Endothelial cell of umbilical vein (primary cell): ENCODE results near the gene GRPEL1. TPM values are rescaled to one million over a fixed set of nuclear protein-coding genes. Genes with fewer than 3 reads are reported as not detected.

Source experiments
- BruUV-seq: library from RNA; stranded (reverse); fragments of 400-500 nt; replicated peaks from 2 replicates; lab custom pipeline; 2021; lab: Mats Ljungman, UMichigan
- CTCF ChIA-PET: fragments of 300-600, 350-600 bp; sonication (Branson Sonifier 250); formaldehyde crosslinking; loops from one replicate; lab custom pipeline; 2021; ENCODE audit warnings: antibody characterized with exemption, inconsistent platforms; lab: Charles Lee
- POLR2A ChIA-PET: fragments of 300-600, 350-600 bp; sonication (Branson Sonifier 250); formaldehyde crosslinking; loops from one replicate; lab custom pipeline; 2021; ENCODE audit warnings: antibody characterized with exemption, inconsistent platforms; lab: Charles Lee
- DNase-seq: peaks from one replicate; pipeline ENCODE4 v3.0.0-alpha.2; 2011; ENCODE audit warnings: low read depth, low spot score
- FAIRE-seq: peaks from 2 replicates; lab custom pipeline; 2011; peaks lifted over from hg19 to GRCh38; lab: Jason Lieb, UNC
- H2AFZ ChIP-seq: 2 replicates; pipeline ENCODE4 v1.6.0; 2012; ENCODE audit warnings: low read depth, low read length, control low read depth, inconsistent platforms
- H3K27ac ChIP-seq: 2 replicates; pipeline ENCODE4 v1.5.1; 2011; ENCODE audit warnings: low read depth, mild to moderate bottlenecking, control low read depth, low read length, moderate library complexity; ENCODE audit not compliant: insufficient read depth
- H3K27me3 ChIP-seq, 2 experiments: 2 replicates each; pipeline versions ENCODE4 v1.6.0 to v1.6.1; 2011; ENCODE audit warnings: low read length in 2 of 2, mixed read lengths in 1 of 2; ENCODE audit not compliant: control insufficient read depth in 2 of 2, insufficient read depth in 2 of 2
- H3K36me3 ChIP-seq, 2 experiments: 2 replicates in 1 of 2; 3 replicates in 1 of 2; pipeline ENCODE4 v1.5.1; 2011; ENCODE audit warnings: low read length in 2 of 2, mild to moderate bottlenecking in 1 of 2, moderate library complexity in 1 of 2; ENCODE audit not compliant: control insufficient read depth in 2 of 2, insufficient read depth in 2 of 2; ENCODE audit errors: extremely low read depth in 1 of 2
- H3K4me1 ChIP-seq: 3 replicates; pipeline ENCODE4 v1.5.1; 2011; ENCODE audit warnings: mild to moderate bottlenecking, low read length; ENCODE audit not compliant: control insufficient read depth, insufficient read depth; ENCODE audit errors: extremely low read depth
- H3K4me2 ChIP-seq: 2 replicates; pipeline ENCODE4 v1.6.1; 2011; ENCODE audit warnings: low read length, control low read depth, mixed read lengths; ENCODE audit not compliant: insufficient read depth
- H3K4me3 ChIP-seq, 3 experiments: fragments of 200-600 bp in 1 of 3; sonication (generic), shearing (Covaris generic) in 1 of 3; replicated peaks in 1 of 3; 2 replicates each; pipeline ENCODE4 v1.5.1; 2011 to 2016; ENCODE audit warnings: control low read depth in 3 of 3, low read length in 3 of 3, mild to moderate bottlenecking in 2 of 3, inconsistent platforms in 1 of 3, low read depth in 1 of 3, moderate library complexity in 1 of 3; ENCODE audit not compliant: insufficient read depth in 1 of 3
- H3K79me2 ChIP-seq: 2 replicates; pipeline ENCODE4 v1.6.0; 2012; ENCODE audit warnings: low read length, inconsistent platforms; ENCODE audit not compliant: control insufficient read depth, insufficient read depth
- H3K9ac ChIP-seq: replicated peaks from 2 replicates; pipeline ENCODE3; 2011; ENCODE audit warnings: low read length, control low read depth; ENCODE audit not compliant: insufficient read depth; ENCODE audit errors: extremely low read depth
- H3K9me1 ChIP-seq: replicated peaks from 3 replicates; pipeline ENCODE4 v1.6.0; 2011; ENCODE audit warnings: mild to moderate bottlenecking, low read length; ENCODE audit not compliant: control insufficient read depth, insufficient read depth; ENCODE audit errors: extremely low read depth
- H3K9me3 ChIP-seq: replicated peaks from 2 replicates; pipeline ENCODE4 v1.5.1; 2012; ENCODE audit warnings: low read length, inconsistent platforms; ENCODE audit not compliant: control insufficient read depth, insufficient read depth
- H4K20me1 ChIP-seq: replicated peaks from 2 replicates; pipeline ENCODE3; 2011; ENCODE audit warnings: mild to moderate bottlenecking, low read length; ENCODE audit not compliant: control insufficient read depth, insufficient read depth; ENCODE audit errors: extremely low read depth
- EZH2 ChIP-seq: IDR thresholded peaks from 2 replicates; pipeline ENCODE4 v1.6.1; 2012; ENCODE audit warnings: borderline replicate concordance, low read depth, mild to moderate bottlenecking, moderate library complexity, low read length, inconsistent platforms; ENCODE audit not compliant: severe bottlenecking
- FOS ChIP-seq: IDR thresholded peaks from 2 replicates; pipeline ENCODE4 v1.6.1; 2011; ENCODE audit warnings: mild to moderate bottlenecking, low read length, moderate library complexity, borderline replicate concordance; ENCODE audit not compliant: insufficient read depth
- GATA2 ChIP-seq: IDR thresholded peaks from 2 replicates; pipeline ENCODE4 v1.7.0; 2011; ENCODE audit warnings: low read depth, mild to moderate bottlenecking, moderate library complexity, mixed read lengths, low read length; ENCODE audit not compliant: insufficient read length, insufficient read depth
- JUN ChIP-seq: IDR thresholded peaks from 2 replicates; pipeline ENCODE4 v1.6.1; 2011; ENCODE audit warnings: borderline replicate concordance, low read depth; ENCODE audit not compliant: insufficient read length, insufficient read depth
- MAX ChIP-seq: IDR thresholded peaks from 2 replicates; pipeline ENCODE4 v1.6.1; 2011; ENCODE audit not compliant: insufficient read depth, insufficient read length
- POLR2AphosphoS5 ChIP-seq: IDR thresholded peaks from 2 replicates; pipeline ENCODE4 v1.6.1; 2012; ENCODE audit warnings: low read depth, mild to moderate bottlenecking, control low read depth, low read length, moderate library complexity; ENCODE audit not compliant: insufficient read depth
- dilution Hi-C: fragments of 300-500 bp; cut with MboI; formaldehyde crosslinking; loops from one replicate; pipeline ENCODE4 v1.15.0; 2019; ENCODE audit warnings: low sequenced_read_pairs; ENCODE audit not compliant: extremely low pct_ligation_motif_present
- intact Hi-C: fragments of 100-400 bp; cut with micrococcal nuclease; formaldehyde crosslinking; loops from one replicate; pipeline ENCODE4 v1.10.0; 2022
- polyA plus RNA-seq, 4 experiments: library from polyadenylated mRNA; depleted of rRNA in 3 of 4; stranded (reverse) in 3 of 4; unstranded in 1 of 4; fragments of >200 nt; gene quantifications; 2 replicates each; pipeline versions ENCODE4 v1.2.1 to v1.2.3, GENCODE V29; 2011 to 2012; ENCODE audit warnings: missing spikeins in 1 of 4
- total RNA-seq: library from RNA; stranded (reverse); gene quantifications from 2 replicates; pipeline ENCODE4 v1.2.3, GENCODE V29; 2021
- TF ChIP-seq, protein P1 (sequence below), 2 donors: IDR thresholded peaks; 1 replicate in 1 of 2; 2 replicates in 1 of 2; pipeline ENCODE4 v1.5.1; 2011; ENCODE audit warnings: low read length in 2 of 2, mild to moderate bottlenecking in 2 of 2, moderate library complexity in 2 of 2, control low read depth in 1 of 2, inconsistent platforms in 1 of 2, low read depth in 1 of 2; ENCODE audit not compliant: insufficient read depth in 1 of 2; ENCODE audit errors: extremely low read depth in 1 of 2

Gene GRPEL1
- total and polyA plus RNA-seq, 2 donors (not counting 3 experiments of a cell fraction or from before 2014, with no cell fraction given) = 17.3 to 42.6 TPM

- no TSS peak for BruUV-seq
Measured at GRCh38 chr4:7051905-7052304, 16.0 kb downstream of the GRPEL1 start.

GRCh38 chr4:7051144-7051495, 16.7 kb downstream of the GRPEL1 start:
- Histone ChIP-seq H3K9me1 (no peaks in the 10 kb centered on the region), H3K36me3 (peaks cover 2 to 6% of the 10 kb centered on the region in 2 experiments), H2AFZ (no peak overlapping the region), H3K79me2 (peaks cover 35% of the 10 kb centered on the region), H3K4me1 (peaks cover 13% of the 10 kb centered on the region), H3K27me3 (no peaks in the 10 kb centered on the region), H3K4me3 (no peak overlapping the region), H3K4me2 (no peak overlapping the region), H3K9ac (no peak overlapping the region), H4K20me1 (no peaks in the 10 kb centered on the region), H3K27ac (no peak overlapping the region), H3K9me3 (no peaks in the 10 kb centered on the region)
- FAIRE-seq = no peak
- dilution Hi-C loops = no loop called here
- no TSS peak for BruUV-seq
- ChIA-PET CTCF (interaction anchor here (1.1 kb wide), 1 partner anchor 16 kb away, joined by 3 read pairs; the partner anchor contains the start of gene GRPEL1), POLR2A (no interaction called here)
- intact Hi-C loops = no loop called here
- DNase-seq = no peak
- TF ChIP-seq FOS (no peak), MAX (no peak), EZH2 (no peak), GATA2 (no peak), POLR2AphosphoS5 (no peak)
- TF ChIP-seq, protein P1, sequence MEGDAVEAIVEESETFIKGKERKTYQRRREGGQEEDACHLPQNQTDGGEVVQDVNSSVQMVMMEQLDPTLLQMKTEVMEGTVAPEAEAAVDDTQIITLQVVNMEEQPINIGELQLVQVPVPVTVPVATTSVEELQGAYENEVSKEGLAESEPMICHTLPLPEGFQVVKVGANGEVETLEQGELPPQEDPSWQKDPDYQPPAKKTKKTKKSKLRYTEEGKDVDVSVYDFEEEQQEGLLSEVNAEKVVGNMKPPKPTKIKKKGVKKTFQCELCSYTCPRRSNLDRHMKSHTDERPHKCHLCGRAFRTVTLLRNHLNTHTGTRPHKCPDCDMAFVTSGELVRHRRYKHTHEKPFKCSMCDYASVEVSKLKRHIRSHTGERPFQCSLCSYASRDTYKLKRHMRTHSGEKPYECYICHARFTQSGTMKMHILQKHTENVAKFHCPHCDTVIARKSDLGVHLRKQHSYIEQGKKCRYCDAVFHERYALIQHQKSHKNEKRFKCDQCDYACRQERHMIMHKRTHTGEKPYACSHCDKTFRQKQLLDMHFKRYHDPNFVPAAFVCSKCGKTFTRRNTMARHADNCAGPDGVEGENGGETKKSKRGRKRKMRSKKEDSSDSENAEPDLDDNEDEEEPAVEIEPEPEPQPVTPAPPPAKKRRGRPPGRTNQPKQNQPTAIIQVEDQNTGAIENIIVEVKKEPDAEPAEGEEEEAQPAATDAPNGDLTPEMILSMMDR (IDR thresholded peaks at IDR 0.05; ENCODE audit: extremely low read depth in 1 of 2, insufficient read depth in 1 of 2, low read depth in 1 of 2, low read length in 2 of 2) = no peak

More at GRCh38 chr4:7051905-7052304, 16.0 kb downstream of the GRPEL1 start:
- Histone ChIP-seq H3K9ac (no peak overlapping the region), H3K79me2 (peaks cover 29% of the 10 kb centered on the region), H3K4me2 (no peak overlapping the region), H4K20me1 (no peaks in the 10 kb centered on the region), H3K4me1 (peaks cover 13% of the 10 kb centered on the region), H3K27ac (no peak overlapping the region), H3K4me3 (no peak overlapping the region), H3K9me3 (no peaks in the 10 kb centered on the region), H3K27me3 (no peaks in the 10 kb centered on the region), H3K9me1 (no peaks in the 10 kb centered on the region), H3K36me3 (peaks cover 2 to 6% of the 10 kb centered on the region in 2 experiments), H2AFZ (no peak overlapping the region)
- FAIRE-seq (no peak), DNase-seq (no peak)
- intact Hi-C loops (no loop called here), dilution Hi-C loops (no loop called here)
- no peak for TF ChIP-seq JUN
- CTCF ChIA-PET = interaction anchor here (1.2 to 1.7 kb wide), 2 partner anchors 9 to 16 kb away, joined by 4 to 5 read pairs; partner anchors contain the start of genes GRPEL1 and TADA2B
- POLR2A ChIA-PET = no interaction called here
